HTERT RPE-1 (cell line): ENCODE data around the gene LIPF.
"Not testable (repeated sequence)": the region's sequence is repeated elsewhere in the genome, so short reads cannot be mapped to it uniquely, and the experiment has no call there.

ENCODE experiments used
- in situ Hi-C: fragments of 300-500 bp; cut with MboI; formaldehyde crosslinking; loops from 4 replicates; pipeline ENCODE4 v1.14.3; 2020; ENCODE audit warnings: low sequenced_read_pairs

Gene LIPF

GRCh38 chr10:88672041-88672440 lies 7.8 kb downstream of the LIPF start:
- in situ Hi-C loops, result no loop called here

- in situ Hi-C loops, result no loop called here
These were observed 12.2 kb downstream of the LIPF start for GRCh38 chr10:88676283-88677060.

- in situ Hi-C loops, result no loop called here
These were observed 16.7 kb downstream of the LIPF start for GRCh38 chr10:88680958-88681357.

GRCh38 chr10:88682491-88682890 lies 18.2 kb downstream of the LIPF start:
- in situ Hi-C loops, result no loop called here

GRCh38 chr10:88687853-88688467 lies 23.7 kb downstream of the LIPF start:
- in situ Hi-C loops, result no loop called here

- in situ Hi-C loops, result no loop called here
These were observed 25.1 kb downstream of the LIPF start for GRCh38 chr10:88689366-88689765.

GRCh38 chr10:88693392-88694020 lies 29.3 kb downstream of the LIPF start:
- in situ Hi-C loops, result no loop called here

GRCh38 chr10:88702848-88703597 lies 38.8 kb downstream of the LIPF start:
- in situ Hi-C loops, result no loop called here

- in situ Hi-C loops, result no loop called here
These were observed 41.7 kb downstream of the LIPF start, which contains the start of gene LIPK for GRCh38 chr10:88705958-88706357. Gene LIPK, plus strand, starts transcription at chr10:88706249. Its CDS starts 18,295 bp downstream, at chr10:88724544.

GRCh38 chr10:88707429-88708155 lies 43.4 kb downstream of the LIPF start:
- in situ Hi-C loops, result no loop called here

- in situ Hi-C loops, result not testable (repeated sequence)
These were observed 45.1 kb downstream of the LIPF start for GRCh38 chr10:88709361-88709760.

- in situ Hi-C loops, result no loop called here
These were observed 51.3 kb downstream of the LIPF start for GRCh38 chr10:88715517-88715916.

GRCh38 chr10:88721392-88721791 lies 57.1 kb downstream of the LIPF start:
- in situ Hi-C loops, result no loop called here

- in situ Hi-C loops, result no loop called here
These were observed 61.6 kb downstream of the LIPF start for GRCh38 chr10:88725798-88726197.

- in situ Hi-C loops, result no loop called here
These were observed 64.0 kb downstream of the LIPF start for GRCh38 chr10:88728107-88728763.
